Epithelial cell of proximal tubule (primary cell): ENCODE results near the gene SEMA7A. TPM values are rescaled to one million over a fixed set of nuclear protein-coding genes. Genes with fewer than 3 reads are reported as not detected.
A peak's percentile ranks its signal among the peaks of the same experiment; 100 is the strongest.

Experiments
- DNase-seq: peaks from one replicate; pipeline ENCODE4 v3.0.0-alpha.2; 2011; ENCODE audit warnings: low read depth
- H3K4me3 ChIP-seq: 2 replicates; pipeline ENCODE4 v1.5.1; 2011; ENCODE audit warnings: low read depth, mild to moderate bottlenecking, low read length
- total RNA-seq: library from RNA; depleted of rRNA; stranded (reverse); fragments of >200 nt; gene quantifications from 2 replicates; pipeline ENCODE4 v1.2.3, GENCODE V29; 2015
- TF ChIP-seq, protein P1 (sequence below): conservative IDR thresholded peaks from 2 replicates; pipeline ENCODE4 v1.5.1; 2012; ENCODE audit warnings: low read depth, mild to moderate bottlenecking, low read length

The SEMA7A gene
- total RNA-seq, 1 donor from 2014 or later: 113 TPM

DNA sequence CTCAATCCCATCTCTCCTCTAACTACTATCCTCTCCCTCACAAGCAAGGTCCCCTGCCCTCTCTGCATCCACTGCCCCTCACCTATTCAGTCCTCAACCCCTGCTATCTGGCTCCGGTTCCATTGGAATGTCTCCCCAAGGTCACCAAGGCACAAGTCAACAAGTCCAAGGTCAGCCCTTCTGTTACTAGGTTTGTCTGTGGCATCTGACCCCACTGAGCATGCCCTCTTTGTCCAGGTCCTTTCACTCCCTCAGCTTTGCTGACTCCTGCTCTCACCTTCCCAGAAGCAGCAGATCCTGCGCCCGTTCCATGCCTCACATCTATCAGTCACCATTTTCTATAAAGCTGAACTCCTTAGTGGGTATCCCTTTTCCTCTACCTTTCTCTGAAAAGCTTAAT, 8.3 kb upstream of the SEMA7A start:
- TF ChIP-seq, protein P1, sequence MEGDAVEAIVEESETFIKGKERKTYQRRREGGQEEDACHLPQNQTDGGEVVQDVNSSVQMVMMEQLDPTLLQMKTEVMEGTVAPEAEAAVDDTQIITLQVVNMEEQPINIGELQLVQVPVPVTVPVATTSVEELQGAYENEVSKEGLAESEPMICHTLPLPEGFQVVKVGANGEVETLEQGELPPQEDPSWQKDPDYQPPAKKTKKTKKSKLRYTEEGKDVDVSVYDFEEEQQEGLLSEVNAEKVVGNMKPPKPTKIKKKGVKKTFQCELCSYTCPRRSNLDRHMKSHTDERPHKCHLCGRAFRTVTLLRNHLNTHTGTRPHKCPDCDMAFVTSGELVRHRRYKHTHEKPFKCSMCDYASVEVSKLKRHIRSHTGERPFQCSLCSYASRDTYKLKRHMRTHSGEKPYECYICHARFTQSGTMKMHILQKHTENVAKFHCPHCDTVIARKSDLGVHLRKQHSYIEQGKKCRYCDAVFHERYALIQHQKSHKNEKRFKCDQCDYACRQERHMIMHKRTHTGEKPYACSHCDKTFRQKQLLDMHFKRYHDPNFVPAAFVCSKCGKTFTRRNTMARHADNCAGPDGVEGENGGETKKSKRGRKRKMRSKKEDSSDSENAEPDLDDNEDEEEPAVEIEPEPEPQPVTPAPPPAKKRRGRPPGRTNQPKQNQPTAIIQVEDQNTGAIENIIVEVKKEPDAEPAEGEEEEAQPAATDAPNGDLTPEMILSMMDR: no peak
- no peak for DNase-seq
- H3K4me3 ChIP-seq: no peak overlapping the region

DNA sequence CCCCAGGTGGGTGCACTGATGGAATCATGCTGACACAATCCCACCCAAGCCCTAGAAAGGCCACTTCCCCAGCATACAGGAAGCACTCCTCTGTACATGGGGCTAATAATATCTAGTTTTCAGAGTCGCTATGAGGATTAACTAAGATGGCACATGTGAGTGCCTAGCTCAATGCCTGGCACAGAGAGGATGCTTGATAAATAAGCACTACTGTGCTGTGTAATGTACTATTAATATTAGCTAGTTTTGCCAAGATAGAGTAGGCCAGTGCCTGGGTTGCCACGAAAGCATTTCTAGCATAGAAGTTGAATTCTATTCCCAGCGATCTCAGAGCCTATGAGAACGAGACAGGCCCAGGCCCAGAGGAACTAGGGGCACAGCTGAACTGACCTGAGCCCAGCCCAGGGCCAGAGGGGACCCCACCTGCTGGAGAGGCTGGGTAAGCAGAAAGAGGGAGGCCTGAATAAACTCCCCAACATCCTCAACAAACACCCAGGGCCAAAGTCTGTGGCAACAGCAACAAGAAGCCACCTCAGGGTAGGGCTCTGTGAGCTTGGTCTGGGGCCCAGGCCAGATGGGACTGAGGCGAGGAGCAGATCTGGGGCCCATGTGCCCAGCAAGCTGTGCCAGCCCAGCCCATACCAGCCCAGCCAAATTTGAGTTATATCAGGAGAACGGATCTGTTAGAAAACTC, 7.6 kb upstream of the SEMA7A start:
- H3K4me3 ChIP-seq: no peak overlapping the region
- DNase-seq: no peak
- TF ChIP-seq, protein P1: peak; percentile 4

DNA sequence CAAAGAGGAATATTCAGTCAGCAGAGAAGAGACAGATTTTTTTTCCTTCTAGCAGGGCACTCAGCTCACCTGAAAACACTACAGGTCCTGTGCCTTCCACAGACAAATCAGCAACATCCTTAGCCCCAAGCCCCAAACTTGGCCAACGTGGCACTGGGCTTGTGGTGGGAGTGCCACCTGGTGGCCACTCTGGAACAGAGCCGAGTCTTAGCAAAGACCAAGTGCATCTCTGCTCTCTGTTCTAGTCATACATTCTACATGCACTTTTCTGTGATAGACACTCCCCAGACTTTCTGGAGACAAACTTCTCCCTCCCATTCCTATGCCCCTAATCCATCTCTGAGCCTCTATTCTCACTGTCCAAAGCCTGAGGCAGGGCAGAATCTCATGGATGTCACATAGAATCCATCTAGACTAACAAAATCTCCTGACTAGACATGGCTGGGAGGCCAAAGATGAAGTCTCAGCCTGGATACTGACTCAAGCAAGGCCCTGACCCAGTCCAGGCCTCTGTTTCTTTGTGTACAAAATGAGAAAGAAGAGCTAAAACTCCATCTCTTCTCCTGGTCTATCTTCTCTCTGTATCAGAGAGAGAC, 5.1 kb upstream of the SEMA7A start:
- DNase-seq: no peak
- TF ChIP-seq, protein P1: peak; percentile 94
- H3K4me3 ChIP-seq: no peak overlapping the region

DNA sequence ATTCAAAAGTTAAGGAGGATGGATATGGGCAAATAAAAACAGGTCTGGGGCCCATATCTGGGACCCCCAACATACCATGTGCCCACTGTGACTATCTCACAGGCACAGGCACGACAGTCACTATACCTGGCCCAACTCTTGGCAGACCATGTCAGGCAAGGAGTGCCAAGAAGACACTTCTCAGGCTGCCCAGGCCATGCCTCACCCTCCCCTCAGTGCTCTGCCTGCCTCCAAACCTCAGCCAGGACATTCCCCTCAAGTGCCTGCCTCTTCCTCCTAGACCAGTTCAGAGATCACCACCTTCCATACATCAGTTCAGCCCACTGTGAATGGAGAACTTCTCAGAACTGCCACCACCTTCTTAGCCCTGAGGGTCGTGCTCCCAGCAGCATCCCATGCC, 4.4 kb upstream of the SEMA7A start:
- TF ChIP-seq, protein P1: no peak
- no peak for DNase-seq
- no peak overlapping the region for H3K4me3 ChIP-seq

DNA sequence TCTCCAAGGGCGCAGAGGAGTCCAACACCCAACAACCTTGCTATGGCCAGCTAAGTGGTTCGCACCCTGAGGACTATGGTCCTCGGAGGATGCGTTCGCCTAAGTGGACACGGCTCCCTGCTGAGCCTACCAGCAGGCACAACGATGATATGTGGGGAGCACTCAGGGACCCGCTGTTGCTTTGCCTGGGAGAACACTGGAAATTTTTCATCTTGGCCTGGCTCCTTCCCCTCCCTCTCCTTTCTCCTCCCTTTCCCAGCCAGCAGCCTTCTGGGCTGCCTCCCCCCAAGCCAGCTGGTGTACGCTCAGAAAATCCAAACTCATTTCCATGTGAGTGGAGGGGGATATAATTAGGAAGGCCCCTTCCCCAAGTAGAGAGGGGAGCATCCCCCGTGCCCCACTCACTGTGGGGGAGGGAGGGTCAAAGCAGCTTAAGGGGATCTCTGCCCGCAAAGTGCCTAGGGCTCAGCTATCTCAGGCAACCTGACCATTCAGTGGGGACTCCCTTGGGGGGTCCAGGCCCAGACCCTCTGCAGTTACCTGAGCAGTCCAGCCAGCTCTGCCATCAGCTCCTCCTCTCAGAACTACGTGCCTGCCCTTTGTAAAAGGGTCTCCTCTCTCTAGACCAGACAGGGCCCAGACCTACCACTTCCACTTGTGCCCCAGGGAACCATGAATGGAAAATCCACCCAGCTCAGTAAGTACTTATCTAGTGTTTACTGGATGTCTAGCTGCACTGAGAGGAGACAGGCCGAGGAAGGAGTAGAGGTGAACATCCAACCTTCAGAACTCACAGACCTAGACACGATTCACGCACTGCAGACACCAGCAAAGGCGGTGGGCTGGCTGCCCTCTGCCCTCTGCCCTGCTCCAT, 742 bp upstream of the SEMA7A start:
- H3K4me3 ChIP-seq: peak overlapping the region; percentile 69
- no peak for DNase-seq
- TF ChIP-seq, protein P1: no peak

DNA sequence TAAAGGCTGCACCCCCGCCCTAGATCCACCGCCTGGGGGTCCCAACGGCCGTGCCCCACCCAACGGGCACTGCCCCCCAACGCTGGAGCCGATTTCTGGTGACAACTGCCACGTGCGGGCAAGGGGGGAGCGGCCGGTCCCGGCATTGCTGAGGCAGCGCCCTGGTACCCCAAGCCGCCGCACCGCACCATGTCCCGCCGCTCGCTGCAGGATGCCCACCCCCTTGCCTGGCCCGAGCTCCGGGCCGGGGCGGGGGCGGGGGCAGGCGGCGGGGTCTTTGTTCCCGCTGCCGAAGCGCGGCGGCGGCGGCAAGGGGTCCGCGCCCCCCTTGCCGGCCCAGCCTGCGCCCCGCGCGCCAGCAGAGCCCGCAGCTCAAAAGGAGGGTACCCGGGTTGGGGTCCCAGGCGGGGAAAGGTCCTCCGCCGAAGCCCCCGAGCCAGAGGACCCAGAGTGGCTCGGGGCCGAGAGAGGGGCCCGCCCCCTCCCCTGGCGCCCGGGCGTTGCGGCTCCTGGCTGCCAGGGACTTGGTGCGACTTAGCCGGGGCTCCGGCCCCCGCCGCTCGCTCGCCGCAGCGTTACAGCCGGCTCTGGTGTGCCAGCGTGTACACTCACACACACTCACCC, 678 bp downstream of the SEMA7A start:
- TF ChIP-seq, protein P1: no peak
- DNase-seq: no peak
- H3K4me3 ChIP-seq: peak overlapping the region; percentile 69
